Measurements from ENCODE around the gene HMCES.

- TF ChIP-seq ZNF565 (CRISPR knock-in tag; conservative IDR thresholded peaks at IDR 0.05; ENCODE audit: low read depth) (no peak), PPARA (CRISPR knock-in tag; IDR thresholded peaks at IDR 0.05; ENCODE audit: borderline replicate concordance) (no peak), PATZ1 (CRISPR knock-in tag; IDR thresholded peaks at IDR 0.05; ENCODE audit: borderline replicate concordance) (no peak), ARNTL (CRISPR knock-in tag; IDR thresholded peaks at IDR 0.05; ENCODE audit: borderline replicate concordance, low read depth) (no peak), POU6F1 (CRISPR knock-in tag; IDR thresholded peaks at IDR 0.05; ENCODE audit: borderline replicate concordance, low read depth) (no peak), CREB5 (CRISPR knock-in tag; IDR thresholded peaks at IDR 0.05; ENCODE audit: low read depth) (no peak), SNAI2 (CRISPR knock-in tag; IDR thresholded peaks at IDR 0.05) (no peak), GLIS3 (CRISPR knock-in tag; IDR thresholded peaks at IDR 0.05) (no peak), ESRRG (CRISPR knock-in tag; IDR thresholded peaks at IDR 0.05) (no peak)
Observed at GRCh38 chr3:129318921-129319320, 40.3 kb downstream of the HMCES start.

Measured in SK-N-SH treated with all-trans-retinoic acid at 6 μM for 48 hours (cell line).